HG02981 (cell line): ENCODE data around the gene RASSF6.
A peak's percentile ranks its signal among the peaks of the same experiment; 100 is the strongest.
"Not testable (repeated sequence)": the region's sequence is repeated elsewhere in the genome, so short reads cannot be mapped to it uniquely, and the experiment has no call there.

ENCODE experiments used
- ATAC-seq: cut with Tn5 transposase; IDR thresholded peaks from one replicate; pipeline ENCODE4 v1.9.1; 2021; ENCODE audit warnings: mild to moderate bottlenecking, moderate library complexity; ENCODE audit not compliant: unreplicated experiment

RASSF6 gene

DNA sequence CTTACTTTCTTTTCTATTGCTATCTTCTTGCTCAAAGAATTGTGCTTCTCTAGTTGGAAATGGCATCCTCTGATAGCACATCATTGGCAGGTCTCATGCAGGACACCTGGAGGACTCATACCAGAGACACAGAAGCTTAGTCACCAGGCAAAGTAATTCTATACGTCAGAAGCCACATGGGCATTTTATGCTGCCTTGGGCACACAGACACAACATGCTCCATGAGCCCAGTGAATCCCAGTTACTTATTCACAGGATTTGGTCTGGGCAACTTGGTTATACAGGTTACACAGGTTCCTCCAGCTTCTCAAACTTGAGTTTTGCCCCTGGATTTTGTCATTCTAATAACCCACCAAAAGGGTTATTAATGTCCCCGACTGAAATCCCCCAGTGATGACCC, 7.1 kb downstream of the RASSF6 start:
- no peak for ATAC-seq

DNA sequence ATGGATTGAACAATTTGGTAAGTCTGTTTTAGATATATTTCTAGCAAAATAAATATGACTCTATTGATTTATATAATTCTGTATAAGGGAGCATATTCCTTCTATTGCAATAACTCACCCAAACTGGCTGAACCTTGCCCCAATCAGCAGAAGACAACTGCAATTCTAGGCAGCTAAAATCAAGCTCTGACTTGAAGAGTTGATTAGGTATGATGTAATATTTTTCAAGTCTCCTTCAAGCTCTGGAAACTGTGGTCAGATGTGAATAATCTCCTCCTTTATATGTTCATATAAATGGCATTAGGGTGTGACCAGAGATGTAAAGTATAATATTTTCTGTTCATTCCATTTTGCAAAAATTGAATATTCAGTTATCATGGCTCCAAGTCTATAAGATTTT, 8.2 kb downstream of the RASSF6 start:
- ATAC-seq = no peak

DNA sequence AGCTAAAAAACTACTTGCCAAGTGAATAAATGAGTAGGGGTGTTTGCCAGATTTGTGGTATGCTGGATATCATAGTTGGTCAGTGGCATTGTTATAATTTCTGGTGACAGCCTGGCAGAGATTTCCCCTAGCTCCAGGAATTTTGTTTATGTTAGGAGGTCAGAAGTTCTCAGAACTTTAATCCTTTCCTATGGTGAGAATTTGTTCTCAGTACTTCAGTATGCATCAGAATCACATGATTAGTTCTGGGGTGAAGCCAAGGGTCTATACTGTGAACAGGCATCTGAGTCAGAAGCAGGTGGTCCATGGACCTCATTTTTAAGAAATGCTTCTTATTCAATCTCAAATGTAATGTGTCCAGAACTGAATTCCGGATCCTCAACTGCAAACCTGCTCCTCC, 10.5 kb downstream of the RASSF6 start:
- no peak for ATAC-seq

DNA sequence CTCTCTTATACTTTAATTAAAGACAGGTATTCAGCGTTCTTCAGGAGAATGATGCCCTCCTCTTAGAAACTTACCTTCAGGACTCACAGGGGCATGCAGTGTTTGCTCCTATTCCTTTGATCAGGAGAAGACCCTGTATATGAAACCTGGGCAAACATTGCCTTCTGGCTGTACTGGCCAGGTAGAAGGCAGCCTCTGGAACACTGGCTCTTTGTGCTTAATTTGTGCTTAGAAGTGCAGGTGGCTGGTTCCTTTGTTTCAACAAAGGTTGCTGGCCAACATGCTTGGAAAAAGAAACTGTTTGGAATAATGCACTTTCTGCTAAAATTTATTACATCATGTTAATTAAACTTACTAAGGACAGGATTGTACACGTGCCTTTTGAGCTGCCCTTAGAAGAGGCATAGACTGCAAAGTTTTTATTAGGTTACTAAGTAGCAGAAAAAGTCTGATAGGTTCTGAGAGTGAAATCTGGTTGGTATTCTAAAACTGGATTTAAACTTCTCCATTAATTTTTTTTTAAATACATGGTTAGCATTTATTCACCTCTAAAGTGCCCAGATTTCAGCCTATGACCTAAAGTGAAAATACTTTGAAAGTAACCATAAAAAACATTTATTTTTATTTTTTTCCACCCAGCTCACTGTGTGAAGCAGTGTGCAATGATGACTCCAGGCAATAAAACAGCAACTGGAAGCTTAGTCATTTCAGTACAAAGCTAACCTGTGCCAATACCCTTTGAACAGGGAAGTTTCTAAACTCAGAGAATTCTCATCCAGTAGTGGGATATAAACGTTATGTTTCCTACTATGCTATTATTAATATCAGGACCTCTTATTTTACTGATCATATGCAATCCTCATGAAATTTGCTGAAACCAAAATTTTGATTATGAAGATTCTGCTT, 11.3 kb downstream of the RASSF6 start:
- peak; percentile 26 for ATAC-seq

DNA sequence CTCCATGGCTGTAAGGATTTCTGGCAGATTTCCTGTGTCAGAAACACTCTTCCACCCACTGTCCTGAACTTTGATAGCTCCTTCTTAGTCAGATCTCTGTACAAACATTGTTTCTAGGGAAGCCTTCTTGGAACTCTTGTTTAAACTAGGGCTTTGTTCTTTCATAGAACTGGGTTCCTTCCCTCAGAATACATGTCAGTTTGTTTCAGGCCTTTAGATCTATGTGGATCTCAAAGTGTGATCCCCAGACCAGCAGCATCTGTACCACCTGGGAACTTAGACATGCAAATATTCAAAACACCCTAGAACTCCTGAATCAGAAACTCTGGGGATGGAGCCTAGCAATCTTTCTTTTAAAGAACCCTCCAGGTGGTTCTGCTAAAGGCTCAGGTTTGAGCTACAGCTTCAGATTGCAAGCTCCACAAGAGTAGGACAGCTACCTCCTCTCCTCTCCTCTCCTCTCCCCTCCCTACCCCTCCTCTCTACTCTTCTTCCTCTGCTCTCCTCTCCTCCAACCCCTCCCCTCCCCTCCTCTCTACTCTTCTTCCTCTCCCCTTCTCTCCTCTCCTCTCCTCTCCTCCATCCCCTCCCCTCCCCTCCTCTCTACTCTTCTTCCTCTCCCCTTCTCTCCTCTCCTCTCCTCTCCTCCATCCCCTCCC, 12.7 kb downstream of the RASSF6 start:
- ATAC-seq = no peak

DNA sequence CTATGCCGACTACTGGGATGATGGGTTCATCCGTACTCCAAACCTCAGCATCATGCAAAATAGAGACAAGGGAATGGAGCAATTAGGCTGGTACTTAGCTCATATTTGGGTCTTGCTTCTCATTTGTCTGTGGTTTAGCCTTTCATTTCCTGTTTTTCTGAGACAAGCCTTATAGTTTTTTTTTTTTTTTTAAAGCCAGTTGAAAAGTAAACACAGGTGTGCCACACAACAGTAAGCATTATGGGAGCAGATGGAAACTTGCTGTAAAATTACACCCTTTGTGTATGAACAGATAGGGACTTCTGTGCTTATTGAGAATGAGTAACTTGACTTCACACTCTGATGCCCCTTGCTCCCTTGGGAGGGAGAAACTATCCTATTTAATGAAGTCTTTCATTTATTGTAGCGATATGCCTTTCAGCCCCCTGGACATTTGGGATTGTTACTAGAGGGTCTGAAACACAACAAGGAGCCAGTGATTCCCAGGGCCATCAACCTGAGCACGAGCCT, 13.7 kb downstream of the RASSF6 start:
- ATAC-seq = peak; percentile 64

DNA sequence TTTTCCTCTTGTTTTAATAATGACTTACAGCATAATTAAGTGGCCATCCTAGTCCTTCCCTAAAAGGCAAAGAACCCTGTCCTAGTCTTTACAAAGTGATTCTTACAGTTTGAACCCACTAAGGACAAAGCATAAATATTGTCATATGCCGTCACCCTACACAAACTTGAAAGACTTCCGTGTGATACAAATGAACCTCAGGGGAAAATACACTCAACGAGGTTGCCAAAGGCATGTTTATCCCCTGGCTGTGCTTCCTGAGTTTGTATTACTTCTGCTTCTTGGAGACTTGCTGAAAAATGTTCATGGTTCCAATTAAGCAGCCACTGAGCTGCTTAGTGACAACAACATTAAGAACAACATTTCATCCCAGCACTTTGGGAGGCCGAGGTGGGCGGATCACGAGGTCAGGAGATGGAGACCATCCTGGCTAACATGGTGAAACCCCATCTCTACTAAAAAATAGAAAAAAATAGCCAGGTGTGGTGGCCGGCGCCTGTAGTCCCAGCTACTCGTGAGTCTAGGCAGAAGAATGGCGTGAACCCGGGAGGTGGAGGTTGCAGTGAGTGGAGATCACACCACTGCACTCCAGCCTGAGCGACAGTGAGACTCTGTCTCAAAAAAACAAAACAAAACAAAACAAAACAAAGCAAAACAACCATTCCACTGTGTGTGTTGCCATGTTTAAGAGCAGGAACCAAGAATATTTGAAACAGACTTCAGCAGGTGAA, 16.2 kb downstream of the RASSF6 start:
- no peak for ATAC-seq

DNA sequence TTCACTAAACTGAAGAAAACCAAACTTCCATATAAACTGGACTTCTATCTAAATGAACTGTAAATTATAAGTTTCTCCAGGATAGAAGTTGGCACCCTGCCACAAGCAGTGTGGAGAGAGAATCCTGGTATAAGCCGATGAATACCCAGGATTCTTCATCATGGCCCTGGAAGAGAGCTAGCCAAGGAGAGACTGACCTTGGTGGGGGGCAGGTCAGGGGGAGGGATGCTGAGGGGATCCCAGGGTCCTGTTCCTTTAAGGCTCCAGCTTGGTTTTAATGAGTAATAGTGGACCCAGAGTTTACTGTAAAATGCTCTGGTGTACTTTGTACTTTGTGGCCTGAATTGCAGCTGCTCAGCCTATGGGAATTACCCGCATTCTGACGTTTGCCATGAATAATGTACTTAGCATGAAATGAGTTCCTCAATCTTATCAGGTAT, 16.9 kb downstream of the RASSF6 start:
- ATAC-seq = peak; percentile 51

DNA sequence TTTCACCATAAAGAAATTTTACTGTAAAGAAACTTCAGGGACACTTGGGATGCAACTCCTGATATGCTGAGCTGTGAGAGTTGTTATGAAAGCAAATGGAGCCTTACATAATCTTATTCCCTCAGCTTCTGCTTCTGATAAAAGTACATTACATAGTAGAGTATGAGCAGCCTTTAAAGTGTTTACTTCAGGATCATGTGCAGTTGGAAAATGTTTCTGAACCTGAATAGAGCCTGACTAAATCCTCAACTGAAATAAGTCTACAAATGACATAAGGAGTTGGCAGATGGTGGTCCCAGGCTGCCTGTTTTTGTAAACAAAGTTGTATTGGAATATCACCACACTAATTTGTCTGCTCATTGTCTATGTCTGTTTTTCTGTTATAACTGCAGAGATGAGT, 19.3 kb downstream of the RASSF6 start:
- no peak for ATAC-seq

DNA sequence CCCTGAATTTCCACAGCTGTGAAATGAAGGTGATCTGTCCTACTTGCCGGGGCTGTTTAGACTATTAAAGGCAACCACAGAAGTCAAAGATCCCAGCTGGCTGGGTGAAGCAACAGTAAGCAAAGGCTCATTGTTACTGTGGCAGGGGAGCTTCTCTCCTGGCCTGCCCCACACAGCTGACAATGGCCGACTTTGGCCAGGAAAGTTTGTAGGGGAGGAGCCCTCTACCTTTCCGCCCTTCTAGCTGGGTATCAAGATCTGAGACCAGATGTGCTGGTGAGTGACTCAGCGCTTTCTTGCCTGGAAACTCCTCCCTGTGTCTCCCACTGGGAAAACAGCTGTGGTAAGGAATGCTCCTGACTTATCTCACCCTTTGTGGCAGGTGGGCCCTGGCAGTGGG, 21.1 kb downstream of the RASSF6 start:
- no peak for ATAC-seq

DNA sequence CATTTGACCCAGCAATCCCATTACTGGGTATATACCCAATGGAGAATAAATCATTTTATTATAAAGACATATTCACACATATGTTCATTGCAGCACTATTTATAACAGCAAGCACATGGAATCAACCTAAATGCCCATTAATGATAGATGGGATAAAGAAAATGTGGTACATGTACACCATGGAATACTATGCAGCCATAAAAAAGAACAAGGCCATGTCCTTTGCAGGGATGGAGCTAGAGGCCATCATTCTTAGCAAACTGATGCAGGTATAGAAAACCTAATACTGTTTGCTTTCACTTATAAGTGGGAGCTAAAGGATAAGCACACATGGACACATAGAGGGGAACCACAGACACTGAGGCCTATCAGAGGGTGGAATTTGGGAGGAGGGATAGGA, 22.6 kb downstream of the RASSF6 start:
- no peak for ATAC-seq

DNA sequence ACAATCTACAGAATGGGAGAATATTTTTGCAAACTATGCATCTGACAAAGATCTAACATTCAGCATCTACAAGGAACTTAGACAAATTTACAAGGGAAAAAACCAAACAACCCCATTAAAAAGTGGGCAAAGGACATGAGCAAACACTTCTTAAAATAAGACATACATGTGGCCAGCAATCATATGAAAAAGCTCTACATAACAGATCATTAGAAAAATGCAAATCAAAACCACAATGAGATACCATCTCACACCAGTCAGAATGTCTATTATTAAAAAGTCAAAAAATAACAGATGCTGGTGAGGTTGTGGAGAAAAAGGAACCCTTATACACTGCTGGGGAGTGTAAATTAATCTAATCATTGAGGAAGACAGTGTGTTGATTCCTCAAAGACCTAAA, 23.1 kb downstream of the RASSF6 start:
- not testable (repeated sequence) for ATAC-seq

DNA sequence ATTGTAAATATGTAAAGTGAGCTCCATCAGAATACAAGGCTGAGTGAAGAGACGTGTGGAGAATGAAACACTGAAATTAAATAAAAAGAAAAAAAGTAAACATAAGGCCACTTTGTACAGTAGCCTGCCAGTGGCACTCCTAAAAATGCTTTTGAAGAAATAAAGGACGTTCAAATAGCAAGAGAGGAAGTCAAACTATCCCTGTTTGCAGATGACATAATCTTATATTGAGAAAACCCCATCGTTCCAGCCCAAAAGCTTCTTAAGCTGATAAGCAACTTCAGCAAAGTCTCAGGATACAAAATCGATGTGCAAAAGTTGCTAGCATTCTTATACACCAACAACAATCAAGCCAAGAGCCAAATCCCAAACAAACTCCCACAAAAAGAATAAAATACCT, 24.2 kb downstream of the RASSF6 start:
- no peak for ATAC-seq

DNA sequence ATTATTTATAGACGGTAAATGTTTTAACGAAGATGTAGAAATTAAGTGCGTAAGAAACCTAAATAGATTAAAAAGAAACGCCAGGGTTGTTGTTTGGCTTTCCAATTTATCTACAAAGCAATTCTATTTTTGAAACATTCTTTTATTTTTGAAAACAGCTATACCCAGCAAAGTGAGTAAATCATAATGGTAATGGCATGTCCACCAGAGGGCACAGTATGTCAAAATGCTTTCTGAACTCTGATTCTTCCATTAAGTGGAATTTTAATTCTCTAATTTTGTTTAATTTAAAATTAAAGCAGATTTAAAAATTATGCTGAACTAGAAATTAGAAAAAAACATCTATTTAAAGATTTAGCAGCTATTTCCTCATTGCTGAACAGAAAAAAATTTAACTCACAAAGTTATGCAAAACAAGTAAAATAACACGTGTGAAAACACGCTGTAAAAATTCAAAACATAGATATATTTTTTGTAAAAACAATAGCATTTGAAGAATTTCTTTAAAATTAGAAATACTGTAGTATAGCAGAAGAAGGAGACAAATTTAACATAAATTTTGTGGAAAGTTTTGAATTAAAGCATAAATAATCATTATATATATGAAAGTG, 26.5 kb downstream of the RASSF6 start:
- no peak for ATAC-seq

DNA sequence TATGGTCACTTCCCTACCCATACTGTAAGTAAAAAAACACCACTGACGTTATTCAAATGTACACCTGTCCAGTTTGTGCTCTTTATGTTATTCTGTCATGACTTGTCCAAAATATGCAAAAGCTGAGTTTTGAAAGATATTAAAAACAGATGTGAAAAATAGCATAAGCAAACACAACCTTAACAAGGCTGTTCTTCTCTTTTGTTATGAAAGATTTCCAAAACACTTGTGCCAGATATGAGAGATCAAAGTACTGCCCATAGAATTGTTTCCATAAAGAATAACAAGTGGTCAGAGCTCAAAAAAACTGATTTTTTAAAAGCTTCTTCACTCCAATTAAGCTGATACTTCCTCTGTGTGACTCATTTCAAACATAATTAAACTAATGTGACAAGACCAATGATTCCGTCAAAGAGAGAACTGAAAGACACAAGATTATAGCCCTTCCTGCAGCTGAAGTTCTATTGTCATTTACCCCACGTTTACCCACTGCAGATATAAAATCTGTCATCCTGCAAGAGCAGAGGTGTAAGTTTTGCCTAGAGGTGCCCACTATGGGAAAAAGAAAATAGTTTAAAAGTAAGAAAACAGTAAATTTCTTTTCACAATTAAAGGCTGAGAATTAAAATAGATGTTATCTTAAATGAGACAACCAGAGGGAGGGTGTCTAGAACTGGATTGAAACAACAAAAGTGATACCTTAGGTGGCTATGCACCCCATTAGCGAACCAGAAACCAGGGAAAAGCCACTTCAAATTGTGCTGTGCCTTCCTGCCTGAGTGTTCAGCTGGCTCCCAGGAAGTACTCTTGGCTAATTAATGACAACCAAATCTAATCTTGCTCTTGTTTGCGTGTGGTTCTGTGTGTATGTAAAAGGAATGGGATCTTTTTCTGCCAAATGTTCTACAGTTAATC, 30.1 kb downstream of the RASSF6 start:
- ATAC-seq = peak; percentile 92

DNA sequence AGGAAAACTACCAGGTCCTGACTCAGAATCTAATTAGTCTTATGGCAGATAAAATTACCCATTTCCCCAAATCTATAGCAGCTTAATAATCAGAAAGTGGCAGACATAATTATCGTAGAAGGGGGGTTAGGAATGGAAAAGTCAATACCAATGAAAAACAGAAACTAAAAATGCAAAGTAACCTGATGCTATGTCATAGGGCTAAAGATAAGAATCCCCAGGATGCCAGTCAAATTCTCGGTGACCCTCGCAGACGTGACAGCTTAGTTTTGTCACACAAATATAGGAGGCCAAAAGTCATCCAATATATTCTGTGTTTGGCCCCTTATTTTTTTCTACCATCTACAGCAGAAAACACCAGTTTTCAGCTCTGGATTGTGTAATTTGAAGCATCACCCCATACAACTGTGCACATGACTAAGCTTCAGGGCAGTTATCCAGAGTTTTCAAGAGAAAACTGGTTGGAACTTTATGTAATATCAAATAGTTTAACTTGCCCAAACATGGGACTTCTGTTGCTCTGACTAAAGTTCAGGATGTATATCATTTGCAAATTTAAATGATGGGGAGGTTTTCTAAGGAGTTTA, 30.9 kb downstream of the RASSF6 start:
- ATAC-seq = peak; percentile 34

DNA sequence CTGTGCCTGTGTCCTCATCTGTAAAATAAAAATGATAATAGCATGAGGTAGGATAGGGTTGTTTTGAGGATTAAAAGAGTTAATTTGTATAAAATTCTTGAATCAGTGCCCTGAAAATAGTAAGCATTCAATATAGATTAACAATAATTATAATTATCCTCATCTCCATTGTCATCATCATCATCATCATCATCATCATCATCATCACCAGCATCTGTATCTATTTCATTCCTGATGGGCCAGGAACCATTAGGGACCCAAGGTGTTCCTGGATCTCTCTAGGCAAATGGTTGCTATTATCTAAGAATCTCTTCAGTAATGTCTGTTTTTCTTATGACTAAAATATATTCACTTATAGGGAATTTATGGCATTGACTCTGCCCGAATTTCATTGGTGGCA, 31.6 kb downstream of the RASSF6 start:
- no peak for ATAC-seq

DNA sequence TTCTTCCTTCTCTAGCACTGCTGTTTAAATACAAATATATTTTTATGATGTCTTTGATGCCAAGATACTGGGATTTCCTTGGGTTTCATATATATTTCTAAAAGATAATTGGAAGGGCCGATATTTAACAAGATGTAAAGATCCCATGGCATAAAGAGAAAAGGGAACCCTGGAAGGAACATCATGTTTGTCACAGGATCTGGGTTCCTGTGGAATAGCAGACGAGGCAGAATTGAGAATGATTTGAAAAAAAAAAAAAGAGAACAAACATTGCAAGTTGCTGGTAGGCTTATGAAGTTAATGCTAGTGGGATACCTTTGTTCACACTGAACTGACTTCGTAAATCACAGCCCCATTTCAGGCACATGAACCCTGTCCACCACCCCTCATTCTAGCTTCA, 33.6 kb downstream of the RASSF6 start:
- no peak for ATAC-seq

DNA sequence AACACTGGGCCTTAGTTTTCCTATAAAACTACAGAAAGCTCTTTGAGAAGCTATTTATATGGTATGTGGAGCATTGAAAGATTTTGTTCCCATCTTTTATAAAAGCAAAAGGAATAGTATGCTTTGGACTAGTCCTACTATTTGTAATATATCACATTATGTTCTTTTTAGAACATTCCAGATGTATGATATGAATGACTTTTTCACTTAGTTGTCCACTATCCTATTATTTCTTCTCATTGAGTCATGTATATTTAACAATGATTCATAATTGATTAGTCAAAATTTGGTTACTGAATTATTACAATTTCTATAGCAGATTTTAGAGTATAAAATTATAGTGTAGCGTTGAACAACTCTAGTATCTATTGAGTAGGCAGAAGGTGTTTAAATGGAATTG, 34.2 kb downstream of the RASSF6 start:
- no peak for ATAC-seq

DNA sequence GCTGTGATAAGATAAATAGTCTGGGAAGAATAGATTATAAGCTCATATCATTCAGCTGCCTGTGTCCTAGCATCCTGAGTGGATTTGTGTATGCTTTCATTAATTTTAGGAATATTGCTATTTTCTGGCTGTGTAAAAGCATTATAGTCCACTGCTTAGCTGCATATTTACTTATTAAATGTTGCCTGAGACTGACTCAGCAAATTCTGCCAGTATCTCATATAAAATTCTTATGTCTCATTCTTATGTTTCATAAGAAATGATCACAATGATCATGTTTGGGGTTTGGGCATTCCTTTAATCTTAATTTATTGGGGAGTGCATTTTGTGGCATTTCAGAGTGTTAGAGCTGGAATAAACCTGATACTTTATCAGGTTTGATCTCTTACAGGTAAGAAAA, 34.9 kb downstream of the RASSF6 start:
- no peak for ATAC-seq
